GM12878 (cell line): ENCODE measurements around the gene STXBP5.

Source experiments
- CBX5 ChIP-seq: sonication (generic); IDR thresholded peaks from 2 replicates; pipeline ENCODE4 v1.6.1; 2016; ENCODE audit warnings: low read depth, moderate library complexity, mild to moderate bottlenecking, inconsistent platforms
- EZH2 ChIP-seq: IDR thresholded peaks from 2 replicates; pipeline ENCODE4 v1.6.1; 2012; ENCODE audit warnings: low read depth, mild to moderate bottlenecking, control low read depth, inconsistent platforms, low read length, borderline replicate concordance; ENCODE audit not compliant: control insufficient read depth
- POLR2A ChIP-seq: IDR thresholded peaks from 2 replicates; pipeline ENCODE4 v1.6.1; 2011; ENCODE audit warnings: low read depth, mild to moderate bottlenecking, low read length
- SMC3 ChIP-seq: IDR thresholded peaks from 2 replicates; pipeline ENCODE4 v1.6.1; 2011; ENCODE audit warnings: low read length, improper control_type of control experiment, borderline replicate concordance
- SRF ChIP-seq, 2 experiments: IDR thresholded peaks; 2 replicates each; pipeline ENCODE4 v1.6.1; 2011; ENCODE audit warnings: low read depth in 2 of 2, low read length in 2 of 2, mild to moderate bottlenecking in 1 of 2, moderate library complexity in 1 of 2
- YY1 ChIP-seq: IDR thresholded peaks from 2 replicates; pipeline ENCODE4 v1.6.1; 2011; ENCODE audit warnings: low read depth, mild to moderate bottlenecking, low read length
- TF ChIP-seq, protein P1 (sequence below), 3 experiments: IDR thresholded peaks in 2 of 3; conservative IDR thresholded peaks in 1 of 3; 2 replicates each; pipeline ENCODE4 v1.5.1; 2011; ENCODE audit warnings: low read depth in 3 of 3, low read length in 3 of 3, mild to moderate bottlenecking in 3 of 3, control low read depth in 2 of 3, moderate library complexity in 2 of 3, inconsistent platforms in 1 of 3, mixed read lengths in 1 of 3; ENCODE audit not compliant: control insufficient read depth in 2 of 3, insufficient read depth in 1 of 3; ENCODE audit errors: extremely low read depth in 1 of 3

DNA sequence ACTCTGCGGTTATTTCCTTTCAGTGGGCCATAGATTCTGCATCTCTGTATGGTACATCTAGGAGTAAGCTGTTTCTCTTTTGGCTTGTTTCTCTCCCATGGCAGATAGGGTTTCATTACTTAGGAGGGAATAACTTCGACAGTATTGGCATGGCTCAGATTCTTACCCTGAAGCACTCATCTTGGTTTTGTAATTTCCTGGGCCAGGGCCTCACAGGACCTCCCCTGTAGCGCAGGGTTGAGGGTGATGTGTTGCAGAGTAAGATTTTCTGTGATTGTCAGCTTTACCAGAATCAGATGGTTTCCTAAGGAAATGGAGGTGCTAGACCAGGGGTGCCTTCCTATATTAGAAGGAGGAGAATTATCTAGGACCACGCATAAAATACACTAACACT, 78.3 kb downstream of the STXBP5 start:
- TF ChIP-seq SRF (IDR thresholded peaks at IDR 0.05; ENCODE audit: low read depth in 2 of 2, low read length in 2 of 2) (no peak), POLR2A (no peak), SMC3 (no peak), YY1 (no peak), EZH2 (no peak), CBX5 (no peak)
- TF ChIP-seq, protein P1, sequence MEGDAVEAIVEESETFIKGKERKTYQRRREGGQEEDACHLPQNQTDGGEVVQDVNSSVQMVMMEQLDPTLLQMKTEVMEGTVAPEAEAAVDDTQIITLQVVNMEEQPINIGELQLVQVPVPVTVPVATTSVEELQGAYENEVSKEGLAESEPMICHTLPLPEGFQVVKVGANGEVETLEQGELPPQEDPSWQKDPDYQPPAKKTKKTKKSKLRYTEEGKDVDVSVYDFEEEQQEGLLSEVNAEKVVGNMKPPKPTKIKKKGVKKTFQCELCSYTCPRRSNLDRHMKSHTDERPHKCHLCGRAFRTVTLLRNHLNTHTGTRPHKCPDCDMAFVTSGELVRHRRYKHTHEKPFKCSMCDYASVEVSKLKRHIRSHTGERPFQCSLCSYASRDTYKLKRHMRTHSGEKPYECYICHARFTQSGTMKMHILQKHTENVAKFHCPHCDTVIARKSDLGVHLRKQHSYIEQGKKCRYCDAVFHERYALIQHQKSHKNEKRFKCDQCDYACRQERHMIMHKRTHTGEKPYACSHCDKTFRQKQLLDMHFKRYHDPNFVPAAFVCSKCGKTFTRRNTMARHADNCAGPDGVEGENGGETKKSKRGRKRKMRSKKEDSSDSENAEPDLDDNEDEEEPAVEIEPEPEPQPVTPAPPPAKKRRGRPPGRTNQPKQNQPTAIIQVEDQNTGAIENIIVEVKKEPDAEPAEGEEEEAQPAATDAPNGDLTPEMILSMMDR (IDR thresholded peaks at IDR 0.05 in 2 of 3, conservative IDR thresholded peaks at IDR 0.05 in 1 of 3; ENCODE audit: control insufficient read depth in 2 of 3, extremely low read depth in 1 of 3, insufficient read depth in 1 of 3, low read depth in 3 of 3, low read length in 3 of 3) = no peak
